ENCODE results near the gene SNAPC4. TPM values are rescaled to one million over a fixed set of nuclear protein-coding genes. Genes with fewer than 3 reads are reported as not detected.

Gene SNAPC4
- total and polyA plus RNA-seq, 2 of the 8 experiments (the other 6 are each of a cell fraction or from before 2014, with no cell fraction given) = 6.9 to 18.1 TPM

- TF ChIP-seq RBBP5 (IDR thresholded peaks at IDR 0.05; ENCODE audit: borderline replicate concordance, low read depth, low read length) (peak; percentile 79; the same call in 1 of the 2 replicates), SP1 (IDR thresholded peaks at IDR 0.05; ENCODE audit: low read depth, low read length) (0 out of 2 replicates have a peak, but pooled peaks have one; percentile 19), POLR2A (IDR thresholded peaks at IDR 0.05; ENCODE audit: control extremely low read depth in 1 of 2, low read depth in 2 of 2, low read length in 2 of 2) (peak; percentile 82 to 91), CHD1 (IDR thresholded peaks at IDR 0.05; ENCODE audit: low read depth, low read length) (no peak), POLR2AphosphoS5 (IDR thresholded peaks at IDR 0.05; ENCODE audit: low read depth, low read length) (peak; percentile 96), MAX (IDR thresholded peaks at IDR 0.05) (peak; percentile 94), PHF8 (conservative IDR thresholded peaks at IDR 0.05; ENCODE audit: low read depth, low read length) (peak; percentile 92), E2F6 (IDR thresholded peaks at IDR 0.05) (peak; percentile 59), GABPA (IDR thresholded peaks at IDR 0.05; ENCODE audit: borderline replicate concordance, insufficient read depth, low read length) (peak; percentile 95), SIX5 (IDR thresholded peaks at IDR 0.05; ENCODE audit: low read depth, low read length) (no peak), GTF2F1 (IDR thresholded peaks at IDR 0.05; ENCODE audit: borderline replicate concordance, low read depth, low read length) (no peak)
Observed at GRCh38 chr9:136410500-136411287, 10.7 kb upstream of the SNAPC4 start, which contains the start of the genes ENTR1 and PMPCA (continued).
